ENCODE measurements around the gene CAMKK1. TPM values are rescaled to one million over a fixed set of nuclear protein-coding genes. Genes with fewer than 3 reads are reported as not detected.

The CAMKK1 gene
- total RNA-seq, 1 donor = 8.7 TPM

- Histone ChIP-seq H4K20me1 (ENCODE audit: insufficient read depth, low read length) (no peaks in the 10 kb centered on the region), H3K9me3 (ENCODE audit: low read depth, low read length) (no peaks in the 10 kb centered on the region), H3K4me2 (ENCODE audit: insufficient read depth, low read length) (no peak overlapping the region), H2AFZ (ENCODE audit: low read length) (no peak overlapping the region), H3K27me3 (ENCODE audit: insufficient read depth, low read length) (no peaks in the 10 kb centered on the region), H3K27ac (ENCODE audit: low read depth, low read length) (no peak overlapping the region), H3K4me3 (ENCODE audit: insufficient read depth, low read length) (no peak overlapping the region), H3K4me1 (ENCODE audit: insufficient read depth, low read length) (no peaks in the 10 kb centered on the region), H3K36me3 (ENCODE audit: insufficient read depth, low read length) (no peaks in the 10 kb centered on the region), H3K79me2 (ENCODE audit: insufficient read depth, low read length) (no peaks in the 10 kb centered on the region)
- peak; percentile 81 for DNase-seq (ENCODE audit: insufficient read length, low spot score, missing footprints)
- no peak for TF ChIP-seq CTCF (IDR thresholded peaks at IDR 0.05; ENCODE audit: extremely low read depth, low read depth, low read length)
Observed at GRCh38 chr17:3900646-3901045, 7.8 kb upstream of the CAMKK1 start.

- no peak overlapping the region for H3K27ac ChIP-seq (ENCODE audit: low read depth, low read length)
- H3K36me3 ChIP-seq (ENCODE audit: insufficient read depth, low read length) = no peaks in the 10 kb centered on the region
- no peak for TF ChIP-seq CTCF (IDR thresholded peaks at IDR 0.05; ENCODE audit: extremely low read depth, low read depth, low read length)
- no peaks in the 10 kb centered on the region for H4K20me1 ChIP-seq (ENCODE audit: insufficient read depth, low read length)
- no peak overlapping the region for H2AFZ ChIP-seq (ENCODE audit: low read length)
- H3K9me3 ChIP-seq (ENCODE audit: low read depth, low read length) = no peaks in the 10 kb centered on the region
- no peaks in the 10 kb centered on the region for H3K27me3 ChIP-seq (ENCODE audit: insufficient read depth, low read length)
- H3K4me3 ChIP-seq (ENCODE audit: insufficient read depth, low read length) = no peak overlapping the region
- no peak overlapping the region for H3K4me2 ChIP-seq (ENCODE audit: insufficient read depth, low read length)
- DNase-seq (ENCODE audit: insufficient read length, low spot score, missing footprints) = peak; percentile 73
- peaks cover 4% of the 10 kb centered on the region for H3K4me1 ChIP-seq (ENCODE audit: insufficient read depth, low read length)
- no peaks in the 10 kb centered on the region for H3K79me2 ChIP-seq (ENCODE audit: insufficient read depth, low read length)
Observed at GRCh38 chr17:3897731-3898130, 4.9 kb upstream of the CAMKK1 start.

- DNase-seq (ENCODE audit: insufficient read length, low spot score, missing footprints) = no peak
- peaks cover 7% of the 10 kb centered on the region for H3K4me1 ChIP-seq (ENCODE audit: insufficient read depth, low read length)
- H3K79me2 ChIP-seq (ENCODE audit: insufficient read depth, low read length) = no peaks in the 10 kb centered on the region
- no peaks in the 10 kb centered on the region for H3K9me3 ChIP-seq (ENCODE audit: low read depth, low read length)
- no peaks in the 10 kb centered on the region for H3K36me3 ChIP-seq (ENCODE audit: insufficient read depth, low read length)
- H4K20me1 ChIP-seq (ENCODE audit: insufficient read depth, low read length) = no peaks in the 10 kb centered on the region
- no peak overlapping the region for H3K4me2 ChIP-seq (ENCODE audit: insufficient read depth, low read length)
- no peak overlapping the region for H3K4me3 ChIP-seq (ENCODE audit: insufficient read depth, low read length)
- TF ChIP-seq CTCF (IDR thresholded peaks at IDR 0.05; ENCODE audit: extremely low read depth, low read depth, low read length) = no peak
- no peak overlapping the region for H2AFZ ChIP-seq (ENCODE audit: low read length)
- H3K27me3 ChIP-seq (ENCODE audit: insufficient read depth, low read length) = no peaks in the 10 kb centered on the region
- H3K27ac ChIP-seq (ENCODE audit: low read depth, low read length) = no peak overlapping the region
Observed at GRCh38 chr17:3896968-3897235, 4.0 kb upstream of the CAMKK1 start.

GRCh38 chr17:3896108-3896967 is 3.5 kb upstream of the CAMKK1 start:
- DNase-seq (ENCODE audit: insufficient read length, low spot score, missing footprints) = peak; percentile 84

More at GRCh38 chr17:3896108-3896967, 3.5 kb upstream of the CAMKK1 start:
- TF ChIP-seq CTCF (IDR thresholded peaks at IDR 0.05; ENCODE audit: extremely low read depth, low read depth, low read length) = no peak
- Histone ChIP-seq H3K36me3 (ENCODE audit: insufficient read depth, low read length) (no peaks in the 10 kb centered on the region), H2AFZ (ENCODE audit: low read length) (no peak overlapping the region), H3K9me3 (ENCODE audit: low read depth, low read length) (no peaks in the 10 kb centered on the region), H3K27ac (ENCODE audit: low read depth, low read length) (no peak overlapping the region), H3K4me1 (ENCODE audit: insufficient read depth, low read length) (peaks cover 12% of the 10 kb centered on the region), H3K27me3 (ENCODE audit: insufficient read depth, low read length) (no peaks in the 10 kb centered on the region), H3K4me2 (ENCODE audit: insufficient read depth, low read length) (no peak overlapping the region), H3K4me3 (ENCODE audit: insufficient read depth, low read length) (no peak overlapping the region), H3K79me2 (ENCODE audit: insufficient read depth, low read length) (no peaks in the 10 kb centered on the region), H4K20me1 (ENCODE audit: insufficient read depth, low read length) (no peaks in the 10 kb centered on the region)
